IPS-18c (cell line): ENCODE results near the gene DLAT.
"Not testable (repeated sequence)": the region's sequence is repeated elsewhere in the genome, so short reads cannot be mapped to it uniquely, and the experiment has no call there.

Source experiments
- H3K4me3 ChIP-seq: 2 replicates; pipeline ENCODE4 v1.7.0; 2013; ENCODE audit warnings: low read depth, mild to moderate bottlenecking, low read length, moderate library complexity; ENCODE audit not compliant: insufficient read depth
- H3K9me3 ChIP-seq: one replicate; pipeline ENCODE4 v1.6.1; 2013; ENCODE audit warnings: mild to moderate bottlenecking, low read length, moderate library complexity; ENCODE audit not compliant: control insufficient read depth, insufficient read depth

Gene DLAT

DNA sequence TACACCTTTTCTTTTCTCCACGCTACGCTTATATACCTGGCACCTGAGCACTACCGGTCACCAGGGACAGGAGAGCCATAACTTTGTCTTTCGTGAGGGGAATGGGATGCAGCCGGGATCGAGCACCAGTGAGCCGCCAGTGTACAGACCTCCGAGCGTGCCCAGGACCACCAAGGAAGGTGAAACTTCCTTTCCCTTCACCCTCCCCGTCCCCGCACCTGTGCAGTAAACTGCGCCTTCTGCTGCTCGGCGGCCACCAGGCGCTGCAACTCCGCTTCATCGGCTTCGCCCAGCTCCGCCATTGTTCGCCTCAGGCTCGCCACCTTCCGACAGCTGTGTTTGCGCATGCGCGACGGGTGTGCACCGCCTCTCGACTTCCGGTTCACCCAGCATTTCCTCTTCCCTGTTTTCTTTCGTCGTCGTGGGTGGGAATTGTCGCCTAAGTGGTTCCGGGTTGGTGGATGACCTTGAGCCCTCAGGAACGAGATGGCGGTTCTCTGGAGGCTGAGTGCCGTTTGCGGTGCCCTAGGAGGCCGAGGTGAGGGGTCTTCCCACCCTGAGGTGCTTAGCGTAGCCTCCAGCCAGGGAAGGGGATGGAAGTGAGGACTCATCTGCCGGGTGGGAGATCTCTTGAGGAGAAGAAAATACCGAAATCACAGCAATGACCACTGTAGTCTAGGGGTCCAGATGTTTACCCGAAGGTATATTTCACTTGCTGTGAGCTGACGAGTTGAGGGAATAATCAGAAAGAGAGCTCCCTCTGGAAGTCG, 61.4 kb downstream of the DLAT start, which contains the start of the genes SDHD and TIMM8B:
TSS of gene SDHD (plus strand) at position 452 of the 770 bp plus-strand sequence. CDS start at position 487, 35 bp downstream.
TSS of gene TIMM8B (minus strand) at position 335 of the 770 bp plus-strand sequence. CDS start at position 302, 33 bp downstream.
- Histone ChIP-seq H3K9me3 (no peaks in the 10 kb centered on the region), H3K4me3 (peak within 1 kb of the TSS; percentile 98)

DNA sequence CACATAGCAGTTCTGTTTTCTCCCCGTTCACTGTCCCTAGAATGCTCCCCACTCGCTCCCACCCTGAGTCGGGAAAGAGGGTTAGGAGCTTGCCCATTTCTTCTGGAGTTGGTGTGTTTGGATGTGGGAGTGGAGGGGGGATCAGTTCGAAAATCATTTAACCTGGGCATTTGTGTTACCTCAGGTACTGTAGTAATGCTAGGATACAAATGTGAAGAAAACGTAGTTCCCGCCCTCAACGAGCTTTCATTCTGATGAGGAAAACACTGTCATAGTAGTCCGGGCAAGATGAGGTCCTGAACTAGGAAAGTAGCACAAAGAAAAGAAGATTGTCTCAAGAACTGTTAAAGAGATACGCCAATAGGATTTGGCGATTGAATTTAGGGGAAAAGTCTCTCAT, 62.0 kb downstream of the DLAT start:
- H3K4me3 ChIP-seq, result peak overlapping the region; percentile 98
- no peaks in the 10 kb centered on the region for H3K9me3 ChIP-seq

GRCh38 chr11:112095302-112095701, 70.1 kb downstream of the DLAT start:
- H3K9me3 ChIP-seq, H3K4me3 ChIP-seq: not testable (repeated sequence)

DNA sequence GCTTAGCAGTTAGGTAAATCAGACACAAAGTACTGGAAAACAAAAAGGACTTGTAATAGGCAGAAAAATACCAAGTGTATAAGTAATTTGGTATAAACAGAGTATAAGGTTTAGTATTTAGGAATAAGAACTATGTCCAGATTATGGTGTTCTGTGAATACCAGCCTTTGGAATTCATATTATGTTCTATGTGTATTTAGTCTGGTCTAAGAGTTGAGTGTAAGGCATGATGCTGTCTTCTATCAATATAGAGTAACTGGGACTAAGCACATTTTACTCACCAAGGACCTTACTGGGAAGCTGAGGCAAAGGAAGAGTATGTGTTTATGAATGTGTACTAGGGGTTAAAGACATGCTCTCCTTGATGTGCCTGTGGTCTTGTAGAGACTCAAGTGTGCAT, 71.0 kb downstream of the DLAT start:
- Histone ChIP-seq H3K4me3 (no peak overlapping the region), H3K9me3 (no peaks in the 10 kb centered on the region)

DNA sequence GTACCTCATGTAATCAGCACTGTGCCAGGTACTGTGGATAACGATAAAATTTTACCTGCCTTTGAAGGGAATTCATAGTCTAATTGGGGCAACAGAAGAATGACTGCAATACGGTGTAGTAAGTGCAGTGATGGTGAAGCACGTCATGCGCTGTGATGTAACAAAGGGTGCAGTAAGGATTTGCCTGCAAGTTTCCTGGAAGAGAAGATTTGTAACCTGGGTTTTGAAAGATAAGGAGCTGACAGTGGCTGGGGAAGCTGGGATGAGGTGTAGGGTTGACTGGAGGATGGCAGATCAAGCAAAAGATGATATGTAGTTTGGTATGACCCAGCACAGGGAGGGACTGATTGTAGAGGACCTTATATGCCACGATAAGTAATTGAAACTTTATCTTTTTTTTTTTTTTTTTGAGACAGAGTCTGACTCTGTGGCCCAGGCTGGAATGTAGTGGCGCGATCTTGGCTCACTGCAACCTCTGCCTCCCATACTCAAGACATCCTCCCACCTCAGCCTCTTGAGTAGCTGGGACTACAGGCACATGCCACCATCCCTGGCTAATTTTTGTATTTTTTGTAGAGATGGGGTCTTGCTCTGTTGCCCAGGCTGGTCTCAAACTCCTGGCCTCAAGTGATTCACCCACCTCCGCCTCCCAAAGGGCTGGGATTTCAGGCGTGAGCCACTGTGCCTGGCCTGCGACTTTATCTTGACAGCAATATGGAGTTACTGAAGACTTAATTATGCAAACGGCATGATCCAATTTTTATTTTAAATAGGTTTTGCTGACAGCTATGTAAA, 72.7 kb downstream of the DLAT start:
- Histone ChIP-seq H3K4me3 (no peak overlapping the region), H3K9me3 (no peaks in the 10 kb centered on the region)

GRCh38 chr11:112100462-112100861, 75.3 kb downstream of the DLAT start:
- Histone ChIP-seq H3K4me3 (no peak overlapping the region), H3K9me3 (no peaks in the 10 kb centered on the region)

DNA sequence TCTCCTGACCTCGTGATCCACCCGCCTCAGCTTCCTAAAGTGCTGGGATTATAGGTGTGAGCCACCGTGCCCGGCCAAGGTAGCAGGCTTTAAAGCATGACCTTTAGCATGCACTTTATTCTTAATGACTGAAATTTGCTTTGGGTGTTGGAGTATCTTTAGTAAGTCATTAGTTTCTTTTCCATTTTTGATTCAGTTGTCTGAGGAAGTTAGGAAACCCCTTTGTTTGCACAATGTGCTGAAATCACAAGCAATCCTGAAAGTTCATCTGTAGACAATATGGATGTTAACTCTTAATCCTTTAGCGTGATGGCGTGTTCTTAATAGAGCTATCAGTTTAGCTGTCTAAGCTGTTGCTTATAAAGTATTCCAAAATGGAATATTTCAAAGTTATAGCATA, 78.2 kb downstream of the DLAT start:
- no peak overlapping the region for H3K4me3 ChIP-seq

GRCh38 chr11:112106070-112106469, 80.9 kb downstream of the DLAT start:
- no peak overlapping the region for H3K4me3 ChIP-seq
- H3K9me3 ChIP-seq, result no peaks in the 10 kb centered on the region

More for the DNA sequence above, 78.2 kb downstream of the DLAT start:
- H3K9me3 ChIP-seq, result no peaks in the 10 kb centered on the region
